H9 (cell line): ENCODE results near the gene MSN. TPM values are rescaled to one million over a fixed set of nuclear protein-coding genes. Genes with fewer than 3 reads are reported as not detected.

Source experiments
- DNase-seq: peaks from one replicate; pipeline ENCODE4 v3.0.0-alpha.2; 2017
- H2AFZ ChIP-seq: one replicate; pipeline ENCODE4 v1.6.1; 2013; ENCODE audit warnings: mild to moderate bottlenecking, low read length, control low read depth, moderate library complexity
- H2AK5ac ChIP-seq: 2 replicates; pipeline ENCODE4 v1.6.1; 2013; ENCODE audit warnings: low read length, control low read depth, mixed read lengths; ENCODE audit not compliant: insufficient read length
- H2BK120ac ChIP-seq: one replicate; pipeline ENCODE4 v1.6.1; 2013; ENCODE audit warnings: low read depth, mild to moderate bottlenecking, low read length, control low read depth, inconsistent platforms; ENCODE audit not compliant: poor library complexity, severe bottlenecking
- H2BK12ac ChIP-seq: 2 replicates; pipeline ENCODE4 v1.6.1; 2013; ENCODE audit warnings: low read length, control low read depth, mixed read lengths, low read depth; ENCODE audit not compliant: insufficient read length
- H2BK15ac ChIP-seq: 2 replicates; pipeline ENCODE4 v1.6.1; 2013; ENCODE audit warnings: low read depth, low read length, control low read depth
- H2BK20ac ChIP-seq: one replicate; pipeline ENCODE4 v1.6.1; 2013; ENCODE audit warnings: low read depth, mild to moderate bottlenecking, low read length, control low read depth, inconsistent platforms; ENCODE audit not compliant: poor library complexity, severe bottlenecking
- H2BK5ac ChIP-seq: 2 replicates; pipeline ENCODE4 v1.6.1; 2013; ENCODE audit warnings: low read length, control low read depth, mixed read lengths; ENCODE audit not compliant: insufficient read length
- H3K14ac ChIP-seq: 2 replicates; pipeline ENCODE4 v1.6.1; 2013; ENCODE audit warnings: low read length, control low read depth; ENCODE audit not compliant: insufficient read depth
- H3K18ac ChIP-seq: 2 replicates; pipeline ENCODE4 v1.6.1; 2013; ENCODE audit warnings: low read depth, mild to moderate bottlenecking, mixed read lengths, low read length, control low read depth; ENCODE audit not compliant: insufficient read length
- H3K23ac ChIP-seq: 2 replicates; pipeline ENCODE4 v1.6.1; 2013; ENCODE audit warnings: low read length, control low read depth, mixed read lengths, low read depth; ENCODE audit not compliant: insufficient read length
- H3K23me2 ChIP-seq: 2 replicates; pipeline ENCODE4 v1.6.1; 2013; ENCODE audit warnings: low read depth, mild to moderate bottlenecking, mixed read lengths, low read length, control low read depth; ENCODE audit not compliant: insufficient read length, poor library complexity, severe bottlenecking
- H3K27ac ChIP-seq: 2 replicates; pipeline ENCODE4 v1.5.1; 2013; ENCODE audit warnings: low read length, control low read depth, mixed read lengths, low read depth; ENCODE audit not compliant: insufficient read length
- H3K27me3 ChIP-seq: 2 replicates; pipeline ENCODE4 v1.6.1; 2013; ENCODE audit warnings: low read length, control low read depth, inconsistent platforms; ENCODE audit not compliant: insufficient read depth
- H3K4ac ChIP-seq: 2 replicates; pipeline ENCODE4 v1.6.1; 2013; ENCODE audit warnings: low read depth, mild to moderate bottlenecking, control low read depth, inconsistent platforms, low read length, moderate library complexity
- H3K4me1 ChIP-seq: 2 replicates; pipeline ENCODE4 v1.6.1; 2013; ENCODE audit warnings: low read length, control low read depth, inconsistent platforms; ENCODE audit not compliant: insufficient read depth
- H3K4me2 ChIP-seq: 2 replicates; pipeline ENCODE4 v1.6.1; 2013; ENCODE audit warnings: low read length, control low read depth, mixed read lengths; ENCODE audit not compliant: insufficient read length, insufficient read depth
- H3K56ac ChIP-seq: 2 replicates; pipeline ENCODE4 v1.6.1; 2013; ENCODE audit warnings: low read depth, mild to moderate bottlenecking, mixed read lengths, low read length, control low read depth; ENCODE audit not compliant: insufficient read length
- H3K79me1 ChIP-seq: 2 replicates; pipeline ENCODE4 v1.6.1; 2013; ENCODE audit warnings: low read depth, mild to moderate bottlenecking, moderate library complexity, low read length, control low read depth, inconsistent platforms; ENCODE audit not compliant: insufficient read depth, poor library complexity, severe bottlenecking
- H3K79me2 ChIP-seq: 2 replicates; pipeline ENCODE4 v1.6.1; 2013; ENCODE audit warnings: low read length, control low read depth, inconsistent platforms; ENCODE audit not compliant: insufficient read depth
- H3K9ac ChIP-seq: 2 replicates; pipeline ENCODE4 v1.6.1; 2013; ENCODE audit warnings: low read length, control low read depth, mixed read lengths; ENCODE audit not compliant: insufficient read length; ENCODE audit errors: extremely low read depth
- H3K9me3 ChIP-seq: one replicate; pipeline ENCODE4 v1.6.1; 2013; ENCODE audit warnings: low read depth, low read length, inconsistent platforms; ENCODE audit not compliant: control insufficient read depth
- H3T11ph ChIP-seq: one replicate; pipeline ENCODE4 v1.6.1; 2013; ENCODE audit warnings: mild to moderate bottlenecking, low read length, control low read depth, inconsistent platforms
- H4K20me1 ChIP-seq: one replicate; pipeline ENCODE4 v1.6.1; 2013; ENCODE audit not compliant: control insufficient read depth, insufficient read length, insufficient read depth
- H4K5ac ChIP-seq: 2 replicates; pipeline ENCODE4 v1.6.1; 2013; ENCODE audit warnings: low read depth, mild to moderate bottlenecking, mixed read lengths, low read length, control low read depth; ENCODE audit not compliant: insufficient read length
- H4K8ac ChIP-seq: replicated peaks from 2 replicates; pipeline ENCODE4 v1.6.1; 2013; ENCODE audit warnings: low read length, control low read depth, mixed read lengths, low read depth; ENCODE audit not compliant: insufficient read length
- H4K91ac ChIP-seq: 2 replicates; pipeline ENCODE4 v1.6.1; 2013; ENCODE audit warnings: low read depth, mild to moderate bottlenecking, moderate library complexity, mixed read lengths, low read length, control low read depth; ENCODE audit not compliant: insufficient read length
- H3K27ac Mint-ChIP-seq, 3 experiments: 2 replicates in 2 of 3; 3 replicates in 1 of 3; pipeline ENCODE4 v1.8.0; 2020 to 2021; ENCODE audit warnings: mixed read lengths in 3 of 3, mild to moderate bottlenecking in 1 of 3, moderate library complexity in 1 of 3
- H3K27me3 Mint-ChIP-seq: 2 replicates; pipeline ENCODE4 v1.8.0; 2021; ENCODE audit warnings: low read depth, mild to moderate bottlenecking, moderate library complexity, mixed read lengths
- H3K36me3 Mint-ChIP-seq, 3 experiments: 2 replicates in 2 of 3; 3 replicates in 1 of 3; pipeline ENCODE4 v1.8.0; 2020 to 2021; ENCODE audit warnings: low read depth in 3 of 3, mixed read lengths in 3 of 3; ENCODE audit not compliant: insufficient read depth in 1 of 3
- H3K4me1 Mint-ChIP-seq, 2 experiments: 2 replicates each; pipeline ENCODE4 v1.8.0; 2020; ENCODE audit warnings: mixed read lengths in 2 of 2
- H3K4me3 Mint-ChIP-seq, 2 experiments: 2 replicates in 1 of 2; 3 replicates in 1 of 2; pipeline ENCODE4 v1.8.0; 2020 to 2021; ENCODE audit warnings: mild to moderate bottlenecking in 2 of 2, mixed read lengths in 2 of 2, moderate library complexity in 1 of 2
- H3K9me3 Mint-ChIP-seq, 2 experiments: 2 replicates in 1 of 2; 3 replicates in 1 of 2; pipeline ENCODE4 v1.8.0; 2020; ENCODE audit warnings: mild to moderate bottlenecking in 2 of 2, mixed read lengths in 2 of 2, moderate library complexity in 1 of 2
- WGBS: extraction: QIAGEN DNeasy Blood & Tissue Kit; methylation state at CpG from one replicate; pipeline ENCODE4 v1.1.7; 2013; ENCODE audit warnings: missing lambda C conversion rate, low lambda C conversion rate, mixed read lengths; ENCODE audit not compliant: insufficient read length; ENCODE audit errors: extremely low coverage; 5-methylcytosine and 5-hydroxymethylcytosine counted together
- total RNA-seq: library from RNA; stranded (reverse); gene quantifications from 2 replicates; pipeline ENCODE4 v1.2.1, GENCODE V29; 2021
- TF ChIP-seq, protein P1 (sequence below): fragments of 200-600 bp; sonication (generic); conservative IDR thresholded peaks from 3 replicates; pipeline ENCODE4 v1.8.0; 2021; ENCODE audit warnings: antibody characterized with exemption, mild to moderate bottlenecking

The MSN gene
- total RNA-seq, 1 experiment from 2014 or later: 126 TPM

DNA sequence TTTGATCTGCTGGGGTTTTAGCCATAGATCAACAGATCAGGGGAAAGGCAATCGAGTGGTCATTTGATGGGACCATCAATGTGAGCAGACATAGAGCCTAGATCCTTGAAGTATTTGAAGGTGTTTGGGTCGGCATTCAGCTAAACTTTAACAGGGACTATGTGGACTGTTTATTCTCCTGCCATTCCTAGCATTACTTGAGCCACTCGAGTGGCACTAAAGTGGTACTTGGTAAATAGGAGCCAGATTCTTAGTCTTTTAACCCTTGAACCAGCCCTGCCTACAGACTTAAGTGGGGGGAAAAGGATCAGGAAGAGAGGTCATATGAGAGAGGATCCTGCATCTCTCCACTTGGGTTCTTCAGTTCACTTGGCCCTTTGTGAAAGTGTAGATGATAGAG, 3.8 kb downstream of the MSN start:
- TF ChIP-seq, protein P1, sequence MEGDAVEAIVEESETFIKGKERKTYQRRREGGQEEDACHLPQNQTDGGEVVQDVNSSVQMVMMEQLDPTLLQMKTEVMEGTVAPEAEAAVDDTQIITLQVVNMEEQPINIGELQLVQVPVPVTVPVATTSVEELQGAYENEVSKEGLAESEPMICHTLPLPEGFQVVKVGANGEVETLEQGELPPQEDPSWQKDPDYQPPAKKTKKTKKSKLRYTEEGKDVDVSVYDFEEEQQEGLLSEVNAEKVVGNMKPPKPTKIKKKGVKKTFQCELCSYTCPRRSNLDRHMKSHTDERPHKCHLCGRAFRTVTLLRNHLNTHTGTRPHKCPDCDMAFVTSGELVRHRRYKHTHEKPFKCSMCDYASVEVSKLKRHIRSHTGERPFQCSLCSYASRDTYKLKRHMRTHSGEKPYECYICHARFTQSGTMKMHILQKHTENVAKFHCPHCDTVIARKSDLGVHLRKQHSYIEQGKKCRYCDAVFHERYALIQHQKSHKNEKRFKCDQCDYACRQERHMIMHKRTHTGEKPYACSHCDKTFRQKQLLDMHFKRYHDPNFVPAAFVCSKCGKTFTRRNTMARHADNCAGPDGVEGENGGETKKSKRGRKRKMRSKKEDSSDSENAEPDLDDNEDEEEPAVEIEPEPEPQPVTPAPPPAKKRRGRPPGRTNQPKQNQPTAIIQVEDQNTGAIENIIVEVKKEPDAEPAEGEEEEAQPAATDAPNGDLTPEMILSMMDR: no peak
- no peak overlapping the region for H4K8ac ChIP-seq
- H3K56ac ChIP-seq: no peak overlapping the region
- H3K14ac ChIP-seq: no peak overlapping the region
- H3K4me1 ChIP-seq: 0 out of 2 replicates have a peak, but pooled peaks cover 3% of the 10 kb centered on the region
- no peak overlapping the region for H4K91ac ChIP-seq
- Mint-ChIP-seq H3K36me3 (peaks cover 0 to 24% (median 15%) of the 10 kb centered on the region in 3 experiments; a peak in 5 of 7 replicates), H3K4me3 (no peak overlapping the region), H3K9me3 (peaks cover 64 to 72% of the 10 kb centered on the region in 2 experiments), H3K27ac (no peak overlapping the region), H3K27me3 (no peaks in the 10 kb centered on the region), H3K4me1 (peaks cover 18% of the 10 kb centered on the region in 2 experiments)
- H4K5ac ChIP-seq: no peak overlapping the region
- H3K79me1 ChIP-seq: no peaks in the 10 kb centered on the region
- no peak overlapping the region for H2BK12ac ChIP-seq
- WGBS: no CpG with 5 or more reads among the region's 3 CpGs
- no peaks in the 10 kb centered on the region for H4K20me1 ChIP-seq
- no peak overlapping the region for H3K18ac ChIP-seq
- no peak overlapping the region for H2BK20ac ChIP-seq
- no peak overlapping the region for H2BK15ac ChIP-seq
- no peak overlapping the region for H3K4me2 ChIP-seq
- no peak overlapping the region for H3T11ph ChIP-seq
- no peaks in the 10 kb centered on the region for H3K23me2 ChIP-seq
- H2BK120ac ChIP-seq: no peak overlapping the region
- no peak for DNase-seq
- H3K79me2 ChIP-seq: peaks cover 26% of the 10 kb centered on the region; the same call in 1 of the 2 replicates
- H3K9ac ChIP-seq: no peak overlapping the region
- no peak overlapping the region for H2BK5ac ChIP-seq
- H3K4ac ChIP-seq: no peak overlapping the region
- no peak overlapping the region for H2AFZ ChIP-seq
- H3K9me3 ChIP-seq: peaks cover 20% of the 10 kb centered on the region
- H3K27me3 ChIP-seq: no peaks in the 10 kb centered on the region
- no peak overlapping the region for H2AK5ac ChIP-seq
- no peak overlapping the region for H3K27ac ChIP-seq
- H3K23ac ChIP-seq: no peak overlapping the region
